ENCODE measurements around the gene ERAP2. TPM values are rescaled to one million over a fixed set of nuclear protein-coding genes. Genes with fewer than 3 reads are reported as not detected.
"Not testable (repeated sequence)": the region's sequence is repeated elsewhere in the genome, so short reads cannot be mapped to it uniquely, and the experiment has no call there.

Gene ERAP2
- total RNA-seq, 2 donors from 2014 or later: 5.5 to 5.9 TPM

DNA sequence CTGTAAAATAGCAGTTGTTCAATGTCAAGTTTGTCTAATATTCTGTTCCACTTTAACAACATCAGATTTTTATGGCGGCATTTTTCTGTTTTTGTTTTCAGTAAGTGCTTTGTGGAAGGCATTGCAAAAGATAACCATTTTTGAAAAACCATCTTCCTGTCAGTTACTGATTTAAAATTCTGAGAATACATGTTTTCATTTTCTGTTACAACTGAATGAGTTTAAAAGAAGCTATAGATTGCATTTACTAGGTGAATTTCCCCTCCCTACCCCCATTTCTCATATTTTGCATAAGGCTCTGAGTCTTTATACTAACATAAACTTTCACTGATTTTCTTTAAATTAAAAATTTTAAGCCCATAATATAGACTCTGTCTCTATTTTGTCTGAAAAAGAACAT is 4.6 kb upstream of the ERAP2 start:
- Histone ChIP-seq H3K36me3 (no peaks in the 10 kb centered on the region), H3K9me3 (no peaks in the 10 kb centered on the region), H3K4me3 (no peak overlapping the region), H3K27me3 (no peaks in the 10 kb centered on the region), H3K27ac (no peak overlapping the region), H3K4me1 (peaks cover 0 to 6% of the 10 kb centered on the region in 2 donors)
- no peak for DNase-seq (ENCODE audit: low spot score)
- TF ChIP-seq, protein P1, sequence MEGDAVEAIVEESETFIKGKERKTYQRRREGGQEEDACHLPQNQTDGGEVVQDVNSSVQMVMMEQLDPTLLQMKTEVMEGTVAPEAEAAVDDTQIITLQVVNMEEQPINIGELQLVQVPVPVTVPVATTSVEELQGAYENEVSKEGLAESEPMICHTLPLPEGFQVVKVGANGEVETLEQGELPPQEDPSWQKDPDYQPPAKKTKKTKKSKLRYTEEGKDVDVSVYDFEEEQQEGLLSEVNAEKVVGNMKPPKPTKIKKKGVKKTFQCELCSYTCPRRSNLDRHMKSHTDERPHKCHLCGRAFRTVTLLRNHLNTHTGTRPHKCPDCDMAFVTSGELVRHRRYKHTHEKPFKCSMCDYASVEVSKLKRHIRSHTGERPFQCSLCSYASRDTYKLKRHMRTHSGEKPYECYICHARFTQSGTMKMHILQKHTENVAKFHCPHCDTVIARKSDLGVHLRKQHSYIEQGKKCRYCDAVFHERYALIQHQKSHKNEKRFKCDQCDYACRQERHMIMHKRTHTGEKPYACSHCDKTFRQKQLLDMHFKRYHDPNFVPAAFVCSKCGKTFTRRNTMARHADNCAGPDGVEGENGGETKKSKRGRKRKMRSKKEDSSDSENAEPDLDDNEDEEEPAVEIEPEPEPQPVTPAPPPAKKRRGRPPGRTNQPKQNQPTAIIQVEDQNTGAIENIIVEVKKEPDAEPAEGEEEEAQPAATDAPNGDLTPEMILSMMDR (IDR thresholded peaks at IDR 0.05): no peak

DNA sequence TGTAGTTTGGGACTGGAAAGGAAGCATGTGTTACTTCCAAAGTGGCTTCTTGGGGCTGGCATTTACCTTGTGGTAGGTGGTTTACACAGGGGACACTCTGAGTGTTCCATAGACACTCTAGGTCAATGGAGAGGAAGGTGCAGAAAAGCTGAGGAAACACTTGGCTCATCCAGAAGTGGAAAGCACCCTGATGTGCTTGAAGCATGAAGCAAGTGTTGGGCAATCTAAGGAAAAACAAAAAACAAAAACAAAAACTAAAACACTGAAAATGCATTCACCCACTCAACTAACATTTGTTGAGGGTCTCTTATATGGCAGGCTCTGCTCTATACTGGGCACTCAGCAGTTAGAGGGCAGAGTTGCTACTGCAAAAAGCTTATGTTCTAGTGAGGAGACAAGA is 2.9 kb upstream of the ERAP2 start:
- Histone ChIP-seq H3K9me3 (no peaks in the 10 kb centered on the region), H3K27me3 (no peaks in the 10 kb centered on the region), H3K36me3 (no peaks in the 10 kb centered on the region), H3K4me1 (peaks cover 0 to 6% of the 10 kb centered on the region in 2 donors), H3K4me3 (no peak overlapping the region), H3K27ac (no peak overlapping the region)
- no peak for DNase-seq (ENCODE audit: low spot score)
- TF ChIP-seq, protein P1 (IDR thresholded peaks at IDR 0.05): no peak

DNA sequence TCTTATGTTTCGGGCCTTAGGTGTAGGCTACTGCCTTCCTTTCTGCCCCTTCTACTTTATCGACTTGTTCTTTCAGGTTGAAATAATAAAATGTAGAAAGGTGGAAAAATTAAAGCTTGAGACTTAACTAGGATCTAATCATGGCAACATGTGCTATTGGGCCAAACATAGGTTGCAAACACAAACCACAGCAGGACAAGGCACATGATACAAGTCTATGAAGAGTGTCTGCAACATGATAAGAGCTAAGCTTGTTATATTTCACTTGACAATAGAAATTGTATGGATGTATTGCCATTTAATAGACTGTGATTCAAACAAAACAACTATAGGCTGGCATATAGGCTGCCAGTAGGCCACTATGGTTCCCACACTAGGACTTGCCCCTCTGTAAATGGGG is 1.7 kb upstream of the ERAP2 start:
- no peaks in the 10 kb centered on the region for H3K9me3 ChIP-seq
- no peaks in the 10 kb centered on the region for H3K36me3 ChIP-seq
- peaks cover 0 to 6% of the 10 kb centered on the region in 2 donors for H3K4me1 ChIP-seq
- H3K4me3 ChIP-seq: no peak overlapping the region
- no peak for DNase-seq (ENCODE audit: low spot score)
- H3K27me3 ChIP-seq: no peaks in the 10 kb centered on the region
- TF ChIP-seq, protein P1 (IDR thresholded peaks at IDR 0.05): no peak
- no peak overlapping the region for H3K27ac ChIP-seq

DNA sequence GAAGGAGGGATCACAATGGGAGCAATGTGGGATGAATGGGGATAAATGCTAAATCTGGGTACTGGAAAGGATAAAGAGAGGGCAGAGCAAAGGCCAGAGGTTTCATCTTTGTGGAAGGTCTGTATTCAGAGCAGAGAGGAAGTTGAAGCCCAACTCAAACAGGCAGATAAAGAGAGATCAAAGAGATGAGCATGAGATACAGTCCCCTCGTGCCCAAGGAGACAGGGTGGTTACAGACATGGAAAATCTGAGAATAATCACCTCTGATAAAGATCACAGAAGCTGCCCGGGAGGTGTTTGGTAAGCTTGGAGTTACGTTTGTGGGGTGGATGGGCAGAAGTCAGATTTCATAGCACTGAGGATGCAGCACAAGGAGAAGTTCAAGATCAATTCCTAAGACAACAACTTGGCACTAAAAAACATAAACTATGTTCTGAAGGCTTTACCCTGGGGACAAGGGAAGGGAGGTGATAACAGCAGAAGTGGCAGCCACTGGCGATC is 459 bp upstream of the ERAP2 start:
- peak overlapping the region; percentile 57 to 62 for H3K4me3 ChIP-seq
- no peak for DNase-seq (ENCODE audit: low spot score)
- H3K4me1 ChIP-seq: peaks cover 0 to 6% of the 10 kb centered on the region in 2 donors
- peak overlapping the region; percentile 67 to 69 for H3K27ac ChIP-seq
- no peaks in the 10 kb centered on the region for H3K36me3 ChIP-seq
- H3K27me3 ChIP-seq: no peaks in the 10 kb centered on the region
- H3K9me3 ChIP-seq: no peaks in the 10 kb centered on the region
- TF ChIP-seq, protein P1 (IDR thresholded peaks at IDR 0.05): no peak

DNA sequence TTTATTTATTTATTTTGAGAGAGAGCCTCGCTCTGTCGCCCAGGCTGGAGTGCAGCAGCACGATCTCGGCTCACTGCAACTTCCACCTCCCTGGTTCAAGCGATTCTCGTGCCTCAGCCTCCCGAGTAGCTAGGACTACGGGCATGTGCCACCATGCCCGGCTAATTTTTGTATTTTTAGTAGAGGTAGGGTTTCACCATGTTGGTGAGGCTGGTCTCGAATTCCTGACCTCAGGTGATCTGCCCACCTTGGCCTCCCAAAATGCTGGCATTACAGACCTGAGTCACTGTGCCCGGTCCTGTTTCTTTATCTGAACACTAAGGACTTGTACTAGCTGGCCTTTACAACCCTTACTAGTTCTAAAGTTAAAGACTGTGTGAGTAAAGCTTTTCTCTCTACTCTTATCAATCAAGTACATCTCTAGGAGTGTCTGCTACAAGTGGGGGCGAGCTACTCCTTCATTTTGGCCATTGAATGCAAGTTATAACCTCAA is 723 bp downstream of the ERAP2 start:
- peak overlapping the region; percentile 67 to 69 for H3K27ac ChIP-seq
- not testable (repeated sequence) for H3K27me3 ChIP-seq; H3K9me3 ChIP-seq; DNase-seq (ENCODE audit: low spot score); H3K36me3 ChIP-seq
- H3K4me1 ChIP-seq: peaks cover 0 to 13% of the 10 kb centered on the region in 2 donors
- H3K4me3 ChIP-seq: peak overlapping the region; percentile 57 to 62

DNA sequence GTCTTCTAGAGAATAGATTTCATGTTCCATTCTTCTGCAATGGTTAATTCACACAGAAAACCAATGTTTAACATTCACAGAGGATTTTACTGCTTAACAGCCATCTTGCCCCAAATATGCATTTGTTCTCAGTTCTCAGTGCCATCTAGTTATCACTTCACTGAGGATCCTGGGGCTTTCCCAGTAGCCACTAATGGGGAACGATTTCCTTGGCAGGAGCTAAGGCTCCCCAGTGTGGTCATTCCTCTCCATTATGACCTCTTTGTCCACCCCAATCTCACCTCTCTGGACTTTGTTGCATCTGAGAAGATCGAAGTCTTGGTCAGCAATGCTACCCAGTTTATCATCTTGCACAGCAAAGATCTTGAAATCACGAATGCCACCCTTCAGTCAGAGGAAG is 3.4 kb downstream of the ERAP2 start:
- Histone ChIP-seq H3K27me3 (no peaks in the 10 kb centered on the region), H3K27ac (no peak overlapping the region), H3K36me3 (no peaks in the 10 kb centered on the region), H3K4me3 (no peak overlapping the region), H3K4me1 (peaks cover 0 to 16% of the 10 kb centered on the region in 2 donors), H3K9me3 (no peaks in the 10 kb centered on the region)
- TF ChIP-seq, protein P1 (IDR thresholded peaks at IDR 0.05): no peak
- no peak for DNase-seq (ENCODE audit: low spot score)

All from right atrium auricular region (tissue), 2 donors.